Omental fat pad (tissue), 4 donors: ENCODE data around the gene NDEL1. TPM values are rescaled to one million over a fixed set of nuclear protein-coding genes. Genes with fewer than 3 reads are reported as not detected.

Experiments
- ATAC-seq: fragments of 150-250 bp; one replicate; pipeline ENCODE4 v1.9.1; 2016; ENCODE audit warnings: mild to moderate bottlenecking, moderate library complexity; ENCODE audit not compliant: low FRiP score
- DNase-seq: peaks from one replicate; pipeline ENCODE4 v3.0.0-alpha.2; 2019; ENCODE audit warnings: low spot score
- total RNA-seq, 4 donors: library from RNA; depleted of rRNA; stranded (reverse); fragments of >200 nt; gene quantifications; one replicate each; pipeline ENCODE4 v1.1.0, GENCODE V29; 2016
- TF ChIP-seq, protein P1 (sequence below), 3 donors: fragments of 450-650 bp; IDR thresholded peaks; one replicate each; pipeline ENCODE4 v1.5.1; 2016 to 2017; ENCODE audit warnings: antibody characterized with exemption in 3 of 3, mild to moderate bottlenecking in 3 of 3, moderate library complexity in 2 of 3

Gene NDEL1
- total RNA-seq, 4 donors from 2014 or later: 64.3 to 139 (median 118) TPM

DNA sequence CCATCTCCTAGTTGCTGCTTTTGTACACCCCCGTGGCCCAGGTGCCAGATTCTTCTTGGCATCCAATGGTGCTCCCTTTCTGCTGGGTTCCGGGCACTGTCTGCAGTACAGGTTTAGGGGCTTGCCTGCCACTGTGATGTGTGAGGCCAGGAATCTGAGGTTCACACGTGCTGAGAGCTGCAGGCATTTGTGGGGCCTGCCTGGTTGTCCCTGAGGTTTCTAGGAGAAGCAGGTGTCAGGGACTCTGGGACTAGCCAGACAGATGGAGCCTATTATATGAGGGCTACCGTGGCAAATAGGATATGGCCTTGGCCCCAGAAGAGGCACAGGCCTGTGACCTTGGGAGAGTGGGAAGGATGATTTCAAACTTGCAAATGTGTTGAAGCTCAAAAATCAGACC is 29.3 kb downstream of the NDEL1 start:
- TF ChIP-seq, protein P1, sequence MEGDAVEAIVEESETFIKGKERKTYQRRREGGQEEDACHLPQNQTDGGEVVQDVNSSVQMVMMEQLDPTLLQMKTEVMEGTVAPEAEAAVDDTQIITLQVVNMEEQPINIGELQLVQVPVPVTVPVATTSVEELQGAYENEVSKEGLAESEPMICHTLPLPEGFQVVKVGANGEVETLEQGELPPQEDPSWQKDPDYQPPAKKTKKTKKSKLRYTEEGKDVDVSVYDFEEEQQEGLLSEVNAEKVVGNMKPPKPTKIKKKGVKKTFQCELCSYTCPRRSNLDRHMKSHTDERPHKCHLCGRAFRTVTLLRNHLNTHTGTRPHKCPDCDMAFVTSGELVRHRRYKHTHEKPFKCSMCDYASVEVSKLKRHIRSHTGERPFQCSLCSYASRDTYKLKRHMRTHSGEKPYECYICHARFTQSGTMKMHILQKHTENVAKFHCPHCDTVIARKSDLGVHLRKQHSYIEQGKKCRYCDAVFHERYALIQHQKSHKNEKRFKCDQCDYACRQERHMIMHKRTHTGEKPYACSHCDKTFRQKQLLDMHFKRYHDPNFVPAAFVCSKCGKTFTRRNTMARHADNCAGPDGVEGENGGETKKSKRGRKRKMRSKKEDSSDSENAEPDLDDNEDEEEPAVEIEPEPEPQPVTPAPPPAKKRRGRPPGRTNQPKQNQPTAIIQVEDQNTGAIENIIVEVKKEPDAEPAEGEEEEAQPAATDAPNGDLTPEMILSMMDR (IDR thresholded peaks at IDR 0.05): no peak
- peak; percentile 30 for ATAC-seq
- no peak for DNase-seq

DNA sequence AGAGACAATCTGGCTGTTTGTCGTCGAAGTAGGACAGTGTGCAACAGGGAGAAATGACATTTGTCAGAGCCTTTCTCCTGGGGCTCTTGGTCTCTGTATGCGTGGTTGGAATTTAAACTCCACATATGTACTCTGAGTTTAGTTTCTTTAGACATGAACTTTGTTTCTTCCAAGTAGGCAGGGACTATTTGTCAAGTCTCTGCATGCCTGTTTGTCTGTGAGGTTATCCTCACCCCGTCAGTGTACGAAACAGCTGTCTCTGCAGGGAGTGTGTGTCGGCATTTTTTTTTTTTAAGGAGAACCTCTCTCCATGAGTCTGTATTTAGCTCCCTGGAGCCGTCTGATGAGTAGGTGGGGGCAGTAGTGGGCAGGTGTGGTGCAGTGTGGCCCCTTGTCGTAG is 29.7 kb downstream of the NDEL1 start:
- TF ChIP-seq, protein P1 (IDR thresholded peaks at IDR 0.05): no peak
- ATAC-seq (no peak), DNase-seq (no peak)

DNA sequence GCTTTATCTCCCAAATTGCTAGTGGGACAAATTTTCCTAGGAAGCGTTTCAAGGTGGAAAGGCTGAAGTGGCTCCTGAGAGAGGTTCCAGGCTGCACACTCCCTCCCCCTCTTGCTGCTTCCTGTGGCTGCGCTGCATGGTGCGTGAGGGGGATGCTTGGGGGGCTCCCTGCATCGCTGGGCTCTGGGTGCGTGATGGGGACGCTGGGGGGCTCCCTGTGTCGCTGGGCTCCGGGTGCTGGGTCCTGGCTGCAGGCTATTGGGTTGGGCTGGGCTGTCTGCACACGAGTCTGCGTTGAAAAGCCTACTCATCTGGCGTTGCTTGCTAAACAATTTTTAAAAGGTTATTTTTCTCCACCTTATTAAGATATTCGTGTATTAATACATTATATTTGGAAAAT is 30.1 kb downstream of the NDEL1 start:
- TF ChIP-seq, protein P1 (IDR thresholded peaks at IDR 0.05): no peak
- DNase-seq (no peak), ATAC-seq (no peak)

DNA sequence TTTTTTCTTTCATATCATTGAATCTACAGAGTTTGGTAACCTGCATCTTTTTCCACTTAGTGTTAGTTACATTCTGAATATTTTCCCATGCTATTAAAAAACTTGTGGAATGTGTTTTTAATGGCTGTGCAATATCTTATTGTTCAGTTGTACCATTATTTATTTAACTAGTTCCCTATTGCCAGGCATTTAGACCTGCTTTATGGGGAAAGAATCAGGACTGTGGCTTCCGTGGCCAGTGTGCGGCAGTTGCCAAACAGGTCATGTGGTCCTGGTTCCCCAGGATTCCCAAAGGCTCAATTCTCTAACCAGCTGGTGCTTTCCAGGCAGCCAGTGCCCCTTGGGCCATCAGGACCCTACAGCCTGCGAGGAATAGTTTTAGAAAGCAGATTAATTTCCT is 30.8 kb downstream of the NDEL1 start:
- ATAC-seq (no peak), DNase-seq (no peak)
- TF ChIP-seq, protein P1 (IDR thresholded peaks at IDR 0.05): no peak

DNA sequence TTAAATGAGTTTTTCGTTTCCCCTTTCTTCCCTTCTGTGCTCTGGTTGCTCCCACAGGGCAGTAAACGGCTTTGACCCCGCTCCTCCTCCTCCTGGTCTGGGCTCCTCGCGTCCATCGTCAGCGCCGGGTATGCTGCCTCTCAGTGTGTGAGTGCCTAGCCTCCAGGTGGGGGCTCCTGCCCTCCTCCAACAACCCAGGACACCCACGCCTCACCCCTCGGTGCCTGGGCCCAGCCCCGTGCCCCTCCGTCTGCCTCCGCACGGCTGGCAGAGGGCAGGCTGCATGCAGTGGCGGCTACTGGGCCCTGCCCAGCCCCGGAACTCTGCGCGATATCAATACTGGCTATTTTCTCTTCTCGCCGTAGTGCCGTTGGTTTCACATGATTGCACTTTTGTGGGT is 31.2 kb downstream of the NDEL1 start:
- TF ChIP-seq, protein P1 (IDR thresholded peaks at IDR 0.05): no peak
- no peak for ATAC-seq
- DNase-seq: no peak

DNA sequence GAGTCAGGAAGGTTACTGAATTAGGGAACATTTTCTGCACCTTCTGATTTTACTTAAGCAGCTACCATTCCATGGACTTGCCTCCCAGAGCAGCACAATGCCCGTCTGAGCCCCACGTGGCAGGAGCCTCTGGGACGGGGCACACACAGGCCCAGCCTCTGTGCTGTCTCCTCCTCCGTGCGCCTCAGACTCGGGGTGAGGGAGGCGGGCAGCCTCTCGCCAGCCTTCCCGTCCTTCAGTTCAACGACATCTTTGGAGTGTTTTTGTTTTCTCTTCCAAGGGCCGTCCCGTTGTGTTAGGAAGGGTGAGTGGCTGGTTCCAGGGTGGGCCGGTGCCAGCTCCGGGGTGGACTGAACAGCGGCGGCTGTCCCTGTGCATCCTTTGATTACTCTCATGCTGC is 31.8 kb downstream of the NDEL1 start:
- DNase-seq: no peak
- ATAC-seq: no peak
- TF ChIP-seq, protein P1 (IDR thresholded peaks at IDR 0.05): no peak

DNA sequence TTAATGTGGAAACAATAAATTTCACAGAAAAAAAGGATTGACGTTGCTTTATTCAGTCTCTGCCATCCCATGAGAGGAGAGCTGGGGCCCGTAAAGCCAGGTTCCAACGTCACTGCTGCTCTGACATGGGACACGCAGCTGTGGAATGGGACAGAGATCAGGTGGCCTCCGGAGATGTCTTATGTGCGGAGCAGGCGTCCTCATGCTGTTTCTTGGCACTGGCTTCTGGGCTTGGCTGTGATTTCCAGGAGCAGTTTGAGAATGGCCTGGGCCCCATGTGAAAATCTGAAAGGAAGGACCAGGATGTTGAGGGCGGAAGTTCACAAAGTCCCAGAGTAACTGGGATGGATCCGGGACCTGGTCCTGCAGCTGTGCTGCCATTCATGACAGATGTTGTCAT is 32.4 kb downstream of the NDEL1 start:
- no peak for ATAC-seq
- no peak for DNase-seq
- TF ChIP-seq, protein P1 (IDR thresholded peaks at IDR 0.05): no peak
